Erythroblast (primary cell): ENCODE data around the gene CCDC192.

ENCODE experiments used
- GATA1 ChIP-seq: IDR thresholded peaks from 2 replicates; pipeline ENCODE4 v1.6.1; 2011; ENCODE audit warnings: low read depth, mild to moderate bottlenecking, control low read depth, low read length, moderate library complexity
- POLR2A ChIP-seq: IDR thresholded peaks from 2 replicates; pipeline ENCODE4 v1.6.1; 2011; ENCODE audit warnings: mild to moderate bottlenecking, low read length

- TF ChIP-seq POLR2A (no peak), GATA1 (no peak)
Observed at GRCh38 chr5:127976525-127976924, 273.3 kb downstream of the CCDC192 start.
